NCI-H1694 (cell line): Measurements from ENCODE around the gene NACC1.

Experiments
- DNase-seq: peaks from one replicate; lab custom pipeline; 2025; lab: John Stamatoyannopoulos, UW

The NACC1 gene

GRCh38 chr19:13120817-13121216 lies 2.8 kb downstream of the NACC1 start:
- no peak for DNase-seq

GRCh38 chr19:13121551-13122274 lies 3.6 kb downstream of the NACC1 start:
- no peak for DNase-seq

GRCh38 chr19:13122275-13122878 lies 4.3 kb downstream of the NACC1 start:
- no peak for DNase-seq

GRCh38 chr19:13122980-13123957 lies 5.2 kb downstream of the NACC1 start:
- no peak for DNase-seq

- DNase-seq: no peak
These were observed 9.0 kb downstream of the NACC1 start for GRCh38 chr19:13127051-13127450.

GRCh38 chr19:13127811-13128575 lies 9.9 kb downstream of the NACC1 start:
- no peak for DNase-seq

GRCh38 chr19:13128583-13128982 lies 10.5 kb downstream of the NACC1 start:
- no peak for DNase-seq

- DNase-seq: no peak
These were observed 11.3 kb downstream of the NACC1 start for GRCh38 chr19:13129384-13129783.

GRCh38 chr19:13130886-13131490 lies 12.9 kb downstream of the NACC1 start:
- no peak for DNase-seq

- DNase-seq: no peak
These were observed 14.6 kb downstream of the NACC1 start for GRCh38 chr19:13132471-13133180.

GRCh38 chr19:13133241-13133870 lies 15.3 kb downstream of the NACC1 start:
- DNase-seq: no peak

GRCh38 chr19:13134626-13135025 lies 16.6 kb downstream of the NACC1 start:
- no peak for DNase-seq

GRCh38 chr19:13135068-13136062 lies 17.3 kb downstream of the NACC1 start:
- DNase-seq: no peak

- no peak for DNase-seq
These were observed 19.3 kb downstream of the NACC1 start for GRCh38 chr19:13137290-13137794.

- no peak for DNase-seq
These were observed 20.3 kb downstream of the NACC1 start for GRCh38 chr19:13138171-13138915.

GRCh38 chr19:13138916-13139198 lies 20.8 kb downstream of the NACC1 start:
- no peak for DNase-seq

- no peak for DNase-seq
These were observed 21.7 kb downstream of the NACC1 start for GRCh38 chr19:13139633-13140311.
